ENCODE results near the gene GGA1. TPM values are rescaled to one million over a fixed set of nuclear protein-coding genes. Genes with fewer than 3 reads are reported as not detected.

The GGA1 gene
- 26.3 and 36.7 TPM in 2 replicates for total RNA-seq

- DNase-seq (ENCODE audit: low read depth, low spot score): peak; percentile 94
Measured at GRCh38 chr22:37608477-37609239, at the start of gene GGA1. TSS of gene GGA1 (plus strand) at chr22:37608834. CDS start at chr22:37608861, 27 bp downstream.

GRCh38 chr22:37559521-37559900, 49.1 kb upstream of the GGA1 start:
- DNase-seq (ENCODE audit: low read depth, low spot score): no peak

- no peak for DNase-seq (ENCODE audit: low read depth, low spot score)
Measured at GRCh38 chr22:37559901-37560607, 48.6 kb upstream of the GGA1 start, which contains the start of gene CDC42EP1. TSS of gene CDC42EP1 (plus strand) at chr22:37560480. CDS start at chr22:37566350, 5,870 bp downstream.

- no peak for DNase-seq (ENCODE audit: low read depth, low spot score)
Measured at GRCh38 chr22:37560608-37561211, 47.9 kb upstream of the GGA1 start.

GRCh38 chr22:37561212-37562048, 47.2 kb upstream of the GGA1 start:
- no peak for DNase-seq (ENCODE audit: low read depth, low spot score)

GRCh38 chr22:37562049-37562875, 46.4 kb upstream of the GGA1 start:
- DNase-seq (ENCODE audit: low read depth, low spot score): no peak

GRCh38 chr22:37563153-37564081, 45.2 kb upstream of the GGA1 start:
- DNase-seq (ENCODE audit: low read depth, low spot score): peak; percentile 84

- no peak for DNase-seq (ENCODE audit: low read depth, low spot score)
Measured at GRCh38 chr22:37564111-37564711, 44.4 kb upstream of the GGA1 start.

GRCh38 chr22:37565830-37566229, 42.8 kb upstream of the GGA1 start:
- no peak for DNase-seq (ENCODE audit: low read depth, low spot score)

- DNase-seq (ENCODE audit: low read depth, low spot score): no peak
Measured at GRCh38 chr22:37566329-37566837, 42.3 kb upstream of the GGA1 start.

- no peak for DNase-seq (ENCODE audit: low read depth, low spot score)
Measured at GRCh38 chr22:37566903-37567798, 41.5 kb upstream of the GGA1 start.

- DNase-seq (ENCODE audit: low read depth, low spot score): no peak
Measured at GRCh38 chr22:37568012-37568411, 40.6 kb upstream of the GGA1 start.

- no peak for DNase-seq (ENCODE audit: low read depth, low spot score)
Measured at GRCh38 chr22:37568448-37569008, 40.1 kb upstream of the GGA1 start.

GRCh38 chr22:37569009-37569920, 39.4 kb upstream of the GGA1 start:
- DNase-seq (ENCODE audit: low read depth, low spot score): no peak

GRCh38 chr22:37569921-37570660, 38.5 kb upstream of the GGA1 start:
- no peak for DNase-seq (ENCODE audit: low read depth, low spot score)

- DNase-seq (ENCODE audit: low read depth, low spot score): no peak
Measured at GRCh38 chr22:37570661-37570976, 38.0 kb upstream of the GGA1 start.
